ENCODE measurements around the gene CASP6. TPM values are rescaled to one million over a fixed set of nuclear protein-coding genes. Genes with fewer than 3 reads are reported as not detected.

The CASP6 gene
- total RNA-seq, 4 donors from 2014 or later: 34.4 to 87.7 (median 58.9) TPM

DNA sequence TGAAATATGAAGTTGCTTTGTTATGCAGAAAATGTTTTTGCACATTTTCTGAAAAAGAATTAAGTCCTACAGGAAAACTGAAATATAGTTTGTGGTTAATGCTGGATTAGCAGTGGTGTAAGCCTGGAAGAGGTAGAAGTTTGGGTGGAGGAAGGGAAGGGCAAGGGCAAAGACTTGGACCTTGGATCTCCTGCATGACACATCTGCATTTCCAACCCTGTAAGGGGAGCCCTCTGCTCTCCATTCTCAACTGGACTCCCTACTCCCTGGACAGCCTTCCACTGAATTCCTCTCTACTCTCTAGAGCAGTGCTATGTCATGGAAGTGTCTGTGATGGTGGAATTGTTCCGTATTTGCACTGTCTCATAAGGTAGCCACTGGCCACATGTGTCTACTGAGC, 4.6 kb downstream of the CASP6 start:
- WGBS, 2 donors (ENCODE audit: low coverage in 1 of 2): 86 to 100% methylated on average over 1 of the region's 1 CpG
- H3K4me1 ChIP-seq: peaks cover 0 to 35% (median 23%) of the 10 kb centered on the region in 4 donors
- in situ Hi-C loops (cut with MboI; ENCODE audit: low pct_ligation_motif_present in 1 of 4, low pct_unique_long_range_greater_than_20kb in 1 of 4, low sequenced_read_pairs in 3 of 4): no loop called here
- TF ChIP-seq POLR2AphosphoS5 (IDR thresholded peaks at IDR 0.05) (no peak), POLR2A (IDR thresholded peaks at IDR 0.05) (no peak), EP300 (IDR thresholded peaks at IDR 0.05; ENCODE audit: low read depth) (no peak)
- TF ChIP-seq, protein P1, sequence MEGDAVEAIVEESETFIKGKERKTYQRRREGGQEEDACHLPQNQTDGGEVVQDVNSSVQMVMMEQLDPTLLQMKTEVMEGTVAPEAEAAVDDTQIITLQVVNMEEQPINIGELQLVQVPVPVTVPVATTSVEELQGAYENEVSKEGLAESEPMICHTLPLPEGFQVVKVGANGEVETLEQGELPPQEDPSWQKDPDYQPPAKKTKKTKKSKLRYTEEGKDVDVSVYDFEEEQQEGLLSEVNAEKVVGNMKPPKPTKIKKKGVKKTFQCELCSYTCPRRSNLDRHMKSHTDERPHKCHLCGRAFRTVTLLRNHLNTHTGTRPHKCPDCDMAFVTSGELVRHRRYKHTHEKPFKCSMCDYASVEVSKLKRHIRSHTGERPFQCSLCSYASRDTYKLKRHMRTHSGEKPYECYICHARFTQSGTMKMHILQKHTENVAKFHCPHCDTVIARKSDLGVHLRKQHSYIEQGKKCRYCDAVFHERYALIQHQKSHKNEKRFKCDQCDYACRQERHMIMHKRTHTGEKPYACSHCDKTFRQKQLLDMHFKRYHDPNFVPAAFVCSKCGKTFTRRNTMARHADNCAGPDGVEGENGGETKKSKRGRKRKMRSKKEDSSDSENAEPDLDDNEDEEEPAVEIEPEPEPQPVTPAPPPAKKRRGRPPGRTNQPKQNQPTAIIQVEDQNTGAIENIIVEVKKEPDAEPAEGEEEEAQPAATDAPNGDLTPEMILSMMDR (IDR thresholded peaks at IDR 0.05): no peak
- no peaks in the 10 kb centered on the region for H3K9me3 ChIP-seq
- H3K27ac ChIP-seq: no peak overlapping the region
- no peak overlapping the region for H3K4me3 ChIP-seq
- intact Hi-C loops (cut with DNase I; ENCODE audit: low total_unique reads): no loop called here
- H3K27me3 ChIP-seq: no peaks in the 10 kb centered on the region
- no peak for DNase-seq
- H3K36me3 ChIP-seq: peaks cover 0 to 14% (median 2%) of the 10 kb centered on the region in 4 donors

DNA sequence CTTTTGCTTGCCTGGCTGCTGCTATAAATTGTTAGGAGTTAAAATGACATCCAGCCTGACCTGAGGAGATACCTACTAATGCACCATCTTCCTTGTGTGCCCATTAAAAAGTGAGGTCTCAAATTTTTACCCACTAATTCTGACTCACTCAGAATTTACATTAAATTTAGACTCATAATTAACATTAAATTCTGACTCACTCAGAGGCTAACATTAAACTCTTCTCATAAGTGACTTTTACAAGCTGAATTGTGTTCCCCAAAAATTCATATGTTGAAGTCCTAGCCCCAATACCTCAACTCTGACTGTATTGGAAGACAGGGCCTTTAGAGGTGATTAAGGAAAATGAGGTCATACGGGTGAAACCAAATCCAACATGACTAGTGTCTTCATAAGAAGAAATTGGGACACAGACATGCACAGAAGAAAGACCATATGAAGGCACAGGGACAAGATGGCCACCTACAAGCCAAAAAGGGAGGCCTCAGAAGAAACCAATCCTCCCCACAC, 11.8 kb downstream of the CASP6 start:
- intact Hi-C loops (cut with DNase I; ENCODE audit: low total_unique reads): no loop called here
- 75 to 100% methylated on average over 1 of the region's 1 CpG for WGBS, 2 donors (ENCODE audit: low coverage in 1 of 2)

DNA sequence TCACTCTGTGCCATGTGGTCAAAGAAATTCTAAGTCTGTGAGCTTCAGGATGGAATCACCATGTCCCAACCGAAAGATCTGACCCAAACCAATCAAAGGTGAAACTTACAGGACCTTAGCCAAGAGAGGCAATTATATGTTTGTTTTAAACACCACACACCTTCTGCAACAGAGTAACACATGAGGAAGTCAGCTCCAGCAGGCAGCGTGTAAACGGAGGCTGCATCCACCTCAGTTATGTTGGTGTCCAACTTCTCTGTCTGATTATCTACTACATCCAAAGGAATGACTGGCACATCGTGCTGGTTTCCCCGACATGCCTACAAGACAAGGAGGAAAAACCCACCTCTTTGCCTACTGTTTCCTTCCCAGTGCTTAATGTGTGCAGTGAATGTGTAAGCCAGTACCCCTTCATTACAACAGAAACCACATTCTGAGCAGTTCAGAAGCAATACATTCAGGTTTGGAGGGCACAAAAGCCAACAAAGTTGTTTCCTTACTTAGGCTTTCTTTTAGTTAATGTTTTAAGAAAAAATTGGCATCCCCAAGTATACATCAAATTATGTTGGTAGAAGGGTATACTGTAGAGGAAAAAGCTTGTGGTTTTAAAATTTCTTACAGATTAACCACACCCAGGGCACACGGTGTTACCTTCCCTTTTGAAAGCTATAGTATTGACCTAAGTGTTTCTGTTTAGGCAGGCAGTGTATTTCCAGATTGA, 12.4 kb downstream of the CASP6 start:
- intact Hi-C loops (cut with DNase I; ENCODE audit: low total_unique reads): no loop called here
- no peaks in the 10 kb centered on the region for H3K27me3 ChIP-seq
- no peaks in the 10 kb centered on the region for H3K9me3 ChIP-seq
- H3K4me3 ChIP-seq: no peak overlapping the region
- H3K4me1 ChIP-seq: no peaks in the 10 kb centered on the region
- no peak overlapping the region for H3K27ac ChIP-seq
- in situ Hi-C loops (cut with MboI; ENCODE audit: low pct_ligation_motif_present in 1 of 4, low pct_unique_long_range_greater_than_20kb in 1 of 4, low sequenced_read_pairs in 3 of 4): no loop called here
- H3K36me3 ChIP-seq: peaks cover 0 to 52% (median 25%) of the 10 kb centered on the region in 4 donors
- DNase-seq: no peak
- WGBS, 2 donors (ENCODE audit: low coverage in 1 of 2): 58 to 79% methylated on average over 3 to 6 of the region's 6 CpGs
- no peak for TF ChIP-seq EP300 (IDR thresholded peaks at IDR 0.05; ENCODE audit: low read depth)
- TF ChIP-seq POLR2A (IDR thresholded peaks at IDR 0.05): no peak
- TF ChIP-seq, protein P1 (IDR thresholded peaks at IDR 0.05): no peak
- no peak for TF ChIP-seq POLR2AphosphoS5 (IDR thresholded peaks at IDR 0.05)

More for the DNA sequence above, 11.8 kb downstream of the CASP6 start:
- Histone ChIP-seq H3K4me3 (no peak overlapping the region), H3K27me3 (no peaks in the 10 kb centered on the region), H3K36me3 (peaks cover 0 to 50% (median 27%) of the 10 kb centered on the region in 4 donors), H3K27ac (no peak overlapping the region), H3K4me1 (no peaks in the 10 kb centered on the region), H3K9me3 (no peaks in the 10 kb centered on the region)
- in situ Hi-C loops (cut with MboI; ENCODE audit: low pct_ligation_motif_present in 1 of 4, low pct_unique_long_range_greater_than_20kb in 1 of 4, low sequenced_read_pairs in 3 of 4): no loop called here
- no peak for DNase-seq
- no peak for TF ChIP-seq POLR2AphosphoS5 (IDR thresholded peaks at IDR 0.05)
- no peak for TF ChIP-seq EP300 (IDR thresholded peaks at IDR 0.05; ENCODE audit: low read depth)
- TF ChIP-seq POLR2A (IDR thresholded peaks at IDR 0.05): no peak
- TF ChIP-seq, protein P1 (IDR thresholded peaks at IDR 0.05): no peak

DNA sequence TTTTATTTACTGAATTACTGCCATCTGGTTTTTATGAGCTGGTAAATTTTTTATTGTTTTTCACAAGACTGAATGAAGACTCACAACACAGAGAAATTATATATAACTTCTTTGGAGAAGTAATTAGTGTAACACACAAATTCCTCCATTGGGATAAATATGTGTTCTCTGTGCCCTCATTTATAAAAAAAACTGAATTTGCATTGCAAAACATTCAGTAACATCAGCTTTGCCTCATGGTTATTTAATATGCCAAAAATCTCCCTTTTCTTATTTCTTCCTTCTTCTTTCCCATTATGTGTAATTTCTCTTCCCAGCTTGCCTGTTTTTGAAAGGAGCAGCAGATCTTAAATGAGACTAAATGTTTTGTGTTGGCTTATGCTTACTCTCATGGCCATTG, 18.5 kb downstream of the CASP6 start:
- Histone ChIP-seq H3K27ac (no peak overlapping the region), H3K4me1 (no peaks in the 10 kb centered on the region), H3K27me3 (no peaks in the 10 kb centered on the region), H3K36me3 (peaks cover 0 to 30% (median 6%) of the 10 kb centered on the region in 4 donors), H3K9me3 (no peaks in the 10 kb centered on the region), H3K4me3 (no peak overlapping the region)
- intact Hi-C loops (cut with DNase I; ENCODE audit: low total_unique reads): no loop called here
- in situ Hi-C loops (cut with MboI; ENCODE audit: low pct_ligation_motif_present in 1 of 4, low pct_unique_long_range_greater_than_20kb in 1 of 4, low sequenced_read_pairs in 3 of 4): no loop called here
- TF ChIP-seq, protein P1 (IDR thresholded peaks at IDR 0.05): no peak
- no peak for DNase-seq

Measured in transverse colon (tissue), 4 donors.